Natural killer cell treated with Interleukin-12 subunit alpha and Interleukin-12 subunit beta and Interleukin-15 and Interleukin-18, amount 100 ng/mL, for 72 hours (primary cell): Measurements from ENCODE around the gene SLC8A1. TPM values are rescaled to one million over a fixed set of nuclear protein-coding genes. Genes with fewer than 3 reads are reported as not detected.

Source experiments
- ATAC-seq, 2 donors: fragments of 150-1000 bp; cut with Tn5 transposase in 1 of 2; sonication (Bioruptor Pico), chemical (Tn5 transposase) in 1 of 2; 2 replicates each; pipeline ENCODE4 v1.10.0; 2021
- DNase-seq: peaks from one replicate; pipeline ENCODE4 v3.0.0; 2022; ENCODE audit warnings: low spot score
- H3K27ac Mint-ChIP-seq, 2 donors: 1 replicate in 1 of 2; 2 replicates in 1 of 2; pipeline ENCODE4 v1.8.0; 2022; ENCODE audit warnings: mixed read lengths in 2 of 2, mild to moderate bottlenecking in 1 of 2, moderate library complexity in 1 of 2
- H3K27me3 Mint-ChIP-seq, 2 donors: 1 replicate in 1 of 2; 2 replicates in 1 of 2; pipeline ENCODE4 v1.8.0; 2022; ENCODE audit warnings: mixed read lengths in 2 of 2
- H3K36me3 Mint-ChIP-seq: one replicate; pipeline ENCODE4 v1.8.0; 2022; ENCODE audit warnings: mixed read lengths
- H3K4me1 Mint-ChIP-seq, 2 donors: 1 replicate in 1 of 2; 2 replicates in 1 of 2; pipeline ENCODE4 v1.8.0; 2022; ENCODE audit warnings: low read depth in 2 of 2, mixed read lengths in 2 of 2, mild to moderate bottlenecking in 1 of 2
- H3K4me3 Mint-ChIP-seq: one replicate; pipeline ENCODE4 v1.8.0; 2022; ENCODE audit warnings: mixed read lengths
- H3K9me3 Mint-ChIP-seq: 2 replicates; pipeline ENCODE4 v1.8.0; 2022; ENCODE audit warnings: mixed read lengths
- total RNA-seq, 2 donors: library from RNA; stranded (reverse); gene quantifications; one replicate each; pipeline ENCODE4 v1.2.3, GENCODE V29; 2022

SLC8A1 gene
- total RNA-seq, 2 donors from 2014 or later = not detected

- no peak for ATAC-seq
- no peaks in the 10 kb centered on the region for H3K4me1 Mint-ChIP-seq
- H3K9me3 Mint-ChIP-seq = peaks cover 3% of the 10 kb centered on the region
- H3K27me3 Mint-ChIP-seq = no peaks in the 10 kb centered on the region
- no peak overlapping the region for H3K27ac Mint-ChIP-seq
- DNase-seq = no peak
- no peak overlapping the region for H3K4me3 Mint-ChIP-seq
- no peaks in the 10 kb centered on the region for H3K36me3 Mint-ChIP-seq
Observed at GRCh38 chr2:40373111-40373510, 78.8 kb downstream of the SLC8A1 start.

- no peak for DNase-seq
- H3K36me3 Mint-ChIP-seq = no peaks in the 10 kb centered on the region
- H3K9me3 Mint-ChIP-seq = peaks cover 3% of the 10 kb centered on the region
- H3K27me3 Mint-ChIP-seq = no peaks in the 10 kb centered on the region
- H3K4me3 Mint-ChIP-seq = no peak overlapping the region
- no peaks in the 10 kb centered on the region for H3K4me1 Mint-ChIP-seq
- no peak overlapping the region for H3K27ac Mint-ChIP-seq
- no peak for ATAC-seq
Observed at GRCh38 chr2:40372283-40372985, 79.5 kb downstream of the SLC8A1 start.

DNA sequence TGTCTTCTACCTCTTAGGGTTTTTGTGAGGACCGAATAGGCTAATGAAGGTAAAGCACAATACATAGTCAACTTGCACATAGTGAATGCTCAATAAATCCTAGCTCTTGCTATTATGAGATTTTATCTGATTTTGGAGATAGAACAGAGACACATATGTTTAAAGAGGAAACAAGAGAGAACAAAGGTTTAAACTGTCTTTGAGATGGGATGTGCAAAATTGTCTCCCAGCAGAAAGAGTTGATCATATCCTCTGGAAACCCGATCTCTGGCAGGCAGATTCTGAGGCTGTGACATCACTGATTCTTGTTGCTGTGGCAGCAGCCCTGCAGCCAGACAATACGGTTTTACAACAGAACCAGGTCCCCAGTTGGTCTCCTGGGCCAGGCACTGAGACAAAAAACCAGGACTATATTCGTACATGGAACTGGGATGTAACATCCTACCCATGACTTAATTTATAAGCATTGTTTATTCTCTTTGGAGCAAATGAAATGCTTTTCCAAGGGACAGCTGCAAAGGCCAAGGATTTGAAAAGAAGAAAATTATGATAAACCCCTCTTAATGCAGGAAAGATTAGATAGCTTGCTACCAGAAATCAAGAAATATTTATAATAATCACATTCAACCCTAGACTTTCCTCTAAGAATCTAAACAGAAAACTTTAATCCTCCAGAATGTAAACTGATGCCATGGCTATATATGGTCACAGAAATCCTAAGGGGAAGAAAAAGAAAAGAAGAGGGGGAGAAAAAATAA, 80.2 kb downstream of the SLC8A1 start:
- H3K4me3 Mint-ChIP-seq = no peak overlapping the region
- H3K9me3 Mint-ChIP-seq = peaks cover 3% of the 10 kb centered on the region
- H3K36me3 Mint-ChIP-seq = no peaks in the 10 kb centered on the region
- DNase-seq (no peak), ATAC-seq (no peak)
- H3K27ac Mint-ChIP-seq = no peak overlapping the region
- no peaks in the 10 kb centered on the region for H3K4me1 Mint-ChIP-seq
- no peaks in the 10 kb centered on the region for H3K27me3 Mint-ChIP-seq

GRCh38 chr2:40370007-40370395, 81.9 kb downstream of the SLC8A1 start:
- no peak for DNase-seq
- H3K36me3 Mint-ChIP-seq = no peaks in the 10 kb centered on the region
- H3K4me3 Mint-ChIP-seq = no peak overlapping the region
- no peak for ATAC-seq
- peaks cover 3% of the 10 kb centered on the region for H3K9me3 Mint-ChIP-seq
- H3K27ac Mint-ChIP-seq = no peak overlapping the region
- H3K27me3 Mint-ChIP-seq = no peaks in the 10 kb centered on the region
- H3K4me1 Mint-ChIP-seq = no peaks in the 10 kb centered on the region

DNA sequence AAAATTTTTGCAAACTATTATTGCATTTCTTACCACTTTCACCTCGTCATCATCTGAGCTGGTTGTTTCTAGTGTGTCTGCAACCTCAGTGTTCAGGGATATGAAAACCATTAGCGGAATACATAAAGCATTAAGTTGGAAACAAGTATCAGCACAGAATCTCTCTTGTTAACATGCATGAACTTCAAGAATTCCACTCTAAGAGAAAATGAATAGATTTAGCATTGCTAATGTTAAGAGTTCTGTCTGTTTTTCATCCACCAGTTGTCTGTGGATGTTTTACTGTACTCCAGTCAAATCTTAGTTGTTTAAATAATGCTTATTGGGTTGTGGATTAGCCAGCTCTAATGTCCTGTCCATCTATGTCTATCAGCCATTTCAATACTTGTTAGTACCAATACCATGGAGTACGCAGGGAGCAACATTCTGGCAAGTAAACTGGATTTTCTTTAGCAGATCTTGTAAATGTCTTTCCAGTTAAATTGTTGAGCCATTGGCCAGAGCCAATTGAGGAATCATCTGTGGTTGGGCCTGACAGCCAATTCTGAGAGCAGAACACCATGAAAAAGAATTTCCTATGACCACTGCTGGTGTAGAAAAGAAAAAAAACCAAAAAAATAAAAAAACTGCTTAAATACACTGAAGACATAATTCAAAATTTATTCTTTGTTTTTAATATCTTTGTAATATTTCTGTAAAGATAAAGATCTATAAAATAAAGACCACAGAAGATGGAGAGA, 82.5 kb downstream of the SLC8A1 start:
- Mint-ChIP-seq H3K4me1 (no peaks in the 10 kb centered on the region), H3K36me3 (no peaks in the 10 kb centered on the region), H3K9me3 (peaks cover 3% of the 10 kb centered on the region), H3K27me3 (no peaks in the 10 kb centered on the region), H3K4me3 (no peak overlapping the region), H3K27ac (no peak overlapping the region)
- DNase-seq (no peak), ATAC-seq (no peak)

GRCh38 chr2:40367652-40368051, 84.2 kb downstream of the SLC8A1 start:
- DNase-seq = no peak
- no peaks in the 10 kb centered on the region for H3K4me1 Mint-ChIP-seq
- ATAC-seq = no peak
- no peak overlapping the region for H3K27ac Mint-ChIP-seq
- no peaks in the 10 kb centered on the region for H3K27me3 Mint-ChIP-seq
- no peaks in the 10 kb centered on the region for H3K9me3 Mint-ChIP-seq
- no peak overlapping the region for H3K4me3 Mint-ChIP-seq
- H3K36me3 Mint-ChIP-seq = no peaks in the 10 kb centered on the region

- Mint-ChIP-seq H3K36me3 (no peaks in the 10 kb centered on the region), H3K4me1 (no peaks in the 10 kb centered on the region), H3K4me3 (no peak overlapping the region), H3K9me3 (no peaks in the 10 kb centered on the region), H3K27ac (no peak overlapping the region), H3K27me3 (no peaks in the 10 kb centered on the region)
- DNase-seq (no peak), ATAC-seq (no peak)
Observed at GRCh38 chr2:40367032-40367431, 84.9 kb downstream of the SLC8A1 start.

- Mint-ChIP-seq H3K9me3 (peaks cover 1% of the 10 kb centered on the region), H3K36me3 (no peaks in the 10 kb centered on the region), H3K4me3 (no peak overlapping the region), H3K4me1 (no peaks in the 10 kb centered on the region), H3K27me3 (no peaks in the 10 kb centered on the region), H3K27ac (no peak overlapping the region)
- DNase-seq = no peak
- ATAC-seq = no peak
Observed at GRCh38 chr2:40364151-40364874, 87.6 kb downstream of the SLC8A1 start.

- no peak overlapping the region for H3K27ac Mint-ChIP-seq
- no peak overlapping the region for H3K4me3 Mint-ChIP-seq
- H3K9me3 Mint-ChIP-seq = peaks cover 5% of the 10 kb centered on the region
- no peaks in the 10 kb centered on the region for H3K4me1 Mint-ChIP-seq
- H3K27me3 Mint-ChIP-seq = no peaks in the 10 kb centered on the region
- H3K36me3 Mint-ChIP-seq = no peaks in the 10 kb centered on the region
- no peak for ATAC-seq
- no peak for DNase-seq
Observed at GRCh38 chr2:40363631-40364030, 88.3 kb downstream of the SLC8A1 start.

DNA sequence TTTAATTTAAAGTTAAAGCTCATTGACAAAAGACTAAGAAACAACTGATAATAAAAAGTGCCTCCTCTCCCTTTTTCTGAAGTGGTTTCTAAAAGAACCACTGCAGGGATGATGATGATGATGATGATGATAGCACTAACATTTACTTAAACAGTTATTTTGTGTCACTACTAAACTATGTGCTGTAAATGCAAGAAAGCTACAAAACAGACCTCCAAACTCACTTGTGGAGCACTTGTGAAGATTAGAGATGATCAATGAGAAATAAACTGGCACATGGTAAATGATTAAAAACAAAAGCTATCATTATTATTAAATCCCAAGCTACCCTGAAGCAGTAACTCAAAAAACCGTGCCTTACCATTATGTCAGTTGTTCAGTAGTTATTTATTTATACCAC, 88.7 kb downstream of the SLC8A1 start:
- no peak overlapping the region for H3K4me3 Mint-ChIP-seq
- H3K36me3 Mint-ChIP-seq = no peaks in the 10 kb centered on the region
- DNase-seq = no peak
- no peak for ATAC-seq
- H3K27me3 Mint-ChIP-seq = no peaks in the 10 kb centered on the region
- H3K9me3 Mint-ChIP-seq = peaks cover 6% of the 10 kb centered on the region
- H3K27ac Mint-ChIP-seq = no peak overlapping the region
- no peaks in the 10 kb centered on the region for H3K4me1 Mint-ChIP-seq

DNA sequence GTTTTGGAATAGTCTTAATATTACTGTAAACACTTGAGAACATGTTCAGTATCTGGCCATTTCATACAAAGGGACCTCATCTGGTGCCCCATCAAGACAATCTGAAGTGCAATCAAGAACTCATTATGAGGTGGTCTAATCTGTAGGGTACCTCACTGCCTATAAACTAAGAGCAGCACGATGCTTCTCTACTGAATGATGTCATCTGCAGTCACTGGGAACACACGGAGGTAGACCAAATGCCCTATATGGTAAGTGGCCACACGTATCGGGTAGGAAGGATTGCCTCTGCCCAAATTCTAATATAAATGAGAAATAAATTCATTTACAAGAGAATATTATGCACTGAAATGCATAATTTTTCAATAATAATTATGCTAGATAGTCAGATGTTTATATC, 90.4 kb downstream of the SLC8A1 start:
- no peak for ATAC-seq
- no peaks in the 10 kb centered on the region for H3K27me3 Mint-ChIP-seq

DNA sequence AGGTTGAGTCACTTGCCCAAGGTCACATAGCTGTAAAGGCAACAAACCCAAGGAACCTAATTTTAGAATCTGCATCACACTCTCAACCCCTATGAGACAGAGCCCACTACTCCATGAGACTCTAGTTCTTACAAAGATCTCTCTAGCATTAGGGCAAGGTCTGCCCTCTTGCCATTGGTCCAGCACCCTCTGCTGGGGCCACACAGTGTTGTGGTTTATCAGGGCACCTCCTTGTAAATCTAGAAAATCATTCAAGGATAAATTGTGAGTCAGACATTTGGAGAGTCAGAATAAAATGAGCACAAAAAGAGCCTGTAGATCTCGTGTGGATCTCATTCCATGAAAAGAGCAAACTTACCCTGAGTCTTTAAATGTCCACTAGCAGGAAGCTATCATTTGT, 91.2 kb downstream of the SLC8A1 start:
- DNase-seq (no peak), ATAC-seq (no peak)
- Mint-ChIP-seq H3K4me1 (no peaks in the 10 kb centered on the region), H3K27me3 (no peaks in the 10 kb centered on the region), H3K36me3 (no peaks in the 10 kb centered on the region), H3K27ac (no peak overlapping the region), H3K9me3 (peaks cover 6% of the 10 kb centered on the region), H3K4me3 (no peak overlapping the region)

More for the DNA sequence above, 90.4 kb downstream of the SLC8A1 start:
- Mint-ChIP-seq H3K9me3 (peaks cover 6% of the 10 kb centered on the region), H3K4me3 (no peak overlapping the region), H3K36me3 (no peaks in the 10 kb centered on the region), H3K4me1 (no peaks in the 10 kb centered on the region), H3K27ac (no peak overlapping the region)
- DNase-seq = no peak

DNA sequence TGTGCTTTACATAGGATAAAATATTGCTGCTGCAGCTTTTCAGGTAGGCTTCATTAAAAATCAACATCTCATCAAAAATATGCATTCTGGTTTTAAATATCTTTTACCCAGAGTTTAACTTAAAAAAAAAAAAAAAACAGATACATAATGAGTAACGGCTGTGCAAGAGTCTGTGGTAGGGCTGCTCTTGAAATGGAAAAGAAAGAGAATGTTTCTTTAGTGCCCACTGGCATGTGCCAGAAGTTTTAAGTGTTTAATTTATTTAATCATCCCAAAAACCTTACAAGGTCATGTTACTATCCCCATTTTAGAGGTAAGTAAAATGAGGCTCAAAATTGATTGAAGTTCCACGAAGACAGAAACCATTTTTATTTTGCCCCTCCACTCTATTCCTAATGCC, 92.1 kb downstream of the SLC8A1 start:
- Mint-ChIP-seq H3K4me1 (no peaks in the 10 kb centered on the region), H3K9me3 (peaks cover 6% of the 10 kb centered on the region), H3K27ac (no peak overlapping the region), H3K27me3 (no peaks in the 10 kb centered on the region), H3K36me3 (no peaks in the 10 kb centered on the region), H3K4me3 (no peak overlapping the region)
- ATAC-seq = no peak
- DNase-seq = no peak

GRCh38 chr2:40358783-40359182, 93.1 kb downstream of the SLC8A1 start:
- no peak for ATAC-seq
- Mint-ChIP-seq H3K4me1 (no peaks in the 10 kb centered on the region), H3K4me3 (no peak overlapping the region), H3K27me3 (no peaks in the 10 kb centered on the region), H3K36me3 (no peaks in the 10 kb centered on the region), H3K9me3 (peaks cover 6% of the 10 kb centered on the region), H3K27ac (no peak overlapping the region)
- DNase-seq = no peak
